ENCODE data around the gene COLEC11. TPM values are rescaled to one million over a fixed set of nuclear protein-coding genes. Genes with fewer than 3 reads are reported as not detected.

COLEC11 gene
- total and polyA plus RNA-seq, 10 of the 15 experiments (the other 5 are each of a cell fraction or from before 2014, with no cell fraction given), result 0.08 to 0.74 (median 0.14) TPM; not detected in 4

DNA sequence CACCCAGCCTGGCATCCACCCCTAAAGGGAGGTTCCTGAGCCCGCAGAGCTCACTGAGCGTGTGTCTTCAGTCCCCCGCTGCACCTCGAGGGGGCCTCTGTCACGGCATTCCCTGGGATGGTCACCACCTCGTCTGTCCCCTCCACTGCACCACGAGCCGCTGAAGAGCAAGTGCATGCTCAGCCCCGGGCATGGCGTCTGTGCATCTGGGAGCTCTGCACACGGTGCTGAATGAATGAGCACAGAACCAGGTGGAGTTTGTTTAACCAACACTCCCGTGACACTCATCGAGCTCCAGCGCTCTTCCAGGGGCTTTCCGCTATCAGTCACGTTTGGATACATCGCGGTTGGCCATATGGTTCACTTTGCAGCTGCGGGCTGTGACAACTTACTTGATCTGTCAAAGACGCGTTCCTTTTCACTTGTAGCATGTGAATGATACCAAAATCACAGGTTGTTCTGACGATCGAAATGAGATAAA lies 72.3 kb downstream of the COLEC11 start:
- no TSS peak for BruUV-seq (replicated peaks)
- no peaks in the 10 kb centered on the region for H3K9me3 ChIP-seq (replicated peaks; ENCODE audit: control insufficient read depth, insufficient read depth, low read length)
- ATAC-seq (peak; percentile 56), DNase-seq (ENCODE audit: low read depth, low spot score) (peak; percentile 33), FAIRE-seq (no peak)
- H3K9ac ChIP-seq (ENCODE audit: control insufficient read depth, insufficient read depth, low read length), result no peak overlapping the region
- in situ Hi-C loops (cut with MboI), result no loop called here
- H3K4me2 ChIP-seq (ENCODE audit: control insufficient read depth, insufficient read depth), result no peak overlapping the region
- ChIA-PET POLR2A (no interaction called here), CTCF (interaction anchor here (1.3 kb wide), 1 partner anchor 15 kb away, joined by 3 read pairs; no protein-coding TSS in a partner anchor), SMC1A (ENCODE audit: uncharacterized antibody, unreplicated experiment) (interaction anchor here (1.5 kb wide), 1 partner anchor 15 kb away, joined by 5 read pairs; no protein-coding TSS in a partner anchor), RAD21 (ENCODE audit: unreplicated experiment) (no interaction called here)
- H3K27ac ChIP-seq (ENCODE audit: control insufficient read depth, insufficient read depth), result no peak overlapping the region
- no peak overlapping the region for H3K4me3 ChIP-seq
- H4K20me1 ChIP-seq (ENCODE audit: control insufficient read depth, insufficient read depth), result no peaks in the 10 kb centered on the region
- peaks cover 1% of the 10 kb centered on the region for H3K4me1 ChIP-seq (ENCODE audit: control insufficient read depth, insufficient read depth, low read length)
- whole genome bisulfite sequencing (ENCODE audit: insufficient coverage, insufficient replicate concordance, low lambda C conversion rate, missing lambda C conversion rate), result 23% methylated on average over 23 of the region's 23 CpGs
- H2AFZ ChIP-seq (ENCODE audit: control insufficient read depth, low read depth, low read length), result no peak overlapping the region
- H3K27me3 ChIP-seq (replicated peaks in 1 of 2; ENCODE audit: control insufficient read depth in 2 of 2, insufficient read depth in 2 of 2, low read length in 1 of 2), result no peaks in the 10 kb centered on the region
- intact Hi-C loops (cut with micrococcal nuclease; ENCODE audit: unreplicated experiment), result no loop called here
- H3K36me3 ChIP-seq (ENCODE audit: control insufficient read depth in 2 of 2, insufficient read depth in 2 of 2, low read length in 1 of 2), result no peaks in the 10 kb centered on the region
- TF ChIP-seq PAX5 (IDR thresholded peaks at IDR 0.05; ENCODE audit: borderline replicate concordance, low read depth, low read length), result peak; percentile 28; the same call in 1 of the 2 replicates
- TF ChIP-seq JUNB (IDR thresholded peaks at IDR 0.05), result peak; percentile 11; the same call in 1 of the 2 replicates
- no peak for TF ChIP-seq NR2F1 (conservative IDR thresholded peaks at IDR 0.05)
- peak; percentile 44; the same call in 1 of the 2 replicates for TF ChIP-seq BCL11A (IDR thresholded peaks at IDR 0.05; ENCODE audit: low read depth, low read length)
- no peak for TF ChIP-seq MTA2 (IDR thresholded peaks at IDR 0.05; ENCODE audit: low read depth)
- peak; percentile 69 for TF ChIP-seq RUNX3 (IDR thresholded peaks at IDR 0.05; ENCODE audit: low read length)
- peak; percentile 70 for TF ChIP-seq TCF3 (IDR thresholded peaks at IDR 0.05; ENCODE audit: borderline replicate concordance, insufficient read depth, low read depth, low read length)
- TF ChIP-seq TCF12 (IDR thresholded peaks at IDR 0.05; ENCODE audit: low read depth, low read length), result peak; percentile 84; the same call in 1 of the 2 replicates
- peak; percentile 41; the same call in 1 of the 2 replicates for TF ChIP-seq EED (IDR thresholded peaks at IDR 0.05; ENCODE audit: low read depth)
- no peaks in the 10 kb centered on the region for H3K79me2 ChIP-seq (ENCODE audit: control insufficient read depth, insufficient read depth, low read length)

DNA sequence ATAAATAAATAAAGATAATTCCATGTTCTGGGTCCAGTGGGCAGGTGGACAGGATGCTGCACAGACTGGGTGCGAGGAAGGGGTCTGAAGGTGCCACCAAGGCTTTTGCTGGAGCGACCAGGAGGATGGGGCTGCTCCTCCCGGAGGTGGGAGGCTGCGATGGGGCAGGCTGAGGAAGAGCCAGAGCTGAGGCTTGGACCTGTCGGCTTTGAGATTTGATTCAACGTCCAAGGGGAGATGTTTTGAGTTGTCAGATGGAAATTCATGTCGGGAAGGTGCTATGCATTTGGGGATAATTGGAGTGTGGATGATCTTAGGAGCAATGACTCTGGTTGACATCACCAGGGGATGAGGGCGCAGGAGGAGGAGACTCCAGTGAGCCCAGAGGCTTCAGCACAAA lies 74.7 kb downstream of the COLEC11 start:
- H3K27me3 ChIP-seq (replicated peaks in 1 of 2; ENCODE audit: control insufficient read depth in 2 of 2, insufficient read depth in 2 of 2, low read length in 1 of 2), result peaks cover 0 to 3% of the 10 kb centered on the region in 2 experiments; a peak in 1 of 4 replicates
- H3K36me3 ChIP-seq (ENCODE audit: control insufficient read depth in 2 of 2, insufficient read depth in 2 of 2, low read length in 1 of 2), result no peaks in the 10 kb centered on the region
- no peak overlapping the region for H3K4me2 ChIP-seq (ENCODE audit: control insufficient read depth, insufficient read depth)
- TF ChIP-seq NFIC (IDR thresholded peaks at IDR 0.05; ENCODE audit: low read depth, low read length) (no peak), RFX5 (IDR thresholded peaks at IDR 0.05; ENCODE audit: low read depth, low read length) (no peak)
- TF ChIP-seq, protein P1, sequence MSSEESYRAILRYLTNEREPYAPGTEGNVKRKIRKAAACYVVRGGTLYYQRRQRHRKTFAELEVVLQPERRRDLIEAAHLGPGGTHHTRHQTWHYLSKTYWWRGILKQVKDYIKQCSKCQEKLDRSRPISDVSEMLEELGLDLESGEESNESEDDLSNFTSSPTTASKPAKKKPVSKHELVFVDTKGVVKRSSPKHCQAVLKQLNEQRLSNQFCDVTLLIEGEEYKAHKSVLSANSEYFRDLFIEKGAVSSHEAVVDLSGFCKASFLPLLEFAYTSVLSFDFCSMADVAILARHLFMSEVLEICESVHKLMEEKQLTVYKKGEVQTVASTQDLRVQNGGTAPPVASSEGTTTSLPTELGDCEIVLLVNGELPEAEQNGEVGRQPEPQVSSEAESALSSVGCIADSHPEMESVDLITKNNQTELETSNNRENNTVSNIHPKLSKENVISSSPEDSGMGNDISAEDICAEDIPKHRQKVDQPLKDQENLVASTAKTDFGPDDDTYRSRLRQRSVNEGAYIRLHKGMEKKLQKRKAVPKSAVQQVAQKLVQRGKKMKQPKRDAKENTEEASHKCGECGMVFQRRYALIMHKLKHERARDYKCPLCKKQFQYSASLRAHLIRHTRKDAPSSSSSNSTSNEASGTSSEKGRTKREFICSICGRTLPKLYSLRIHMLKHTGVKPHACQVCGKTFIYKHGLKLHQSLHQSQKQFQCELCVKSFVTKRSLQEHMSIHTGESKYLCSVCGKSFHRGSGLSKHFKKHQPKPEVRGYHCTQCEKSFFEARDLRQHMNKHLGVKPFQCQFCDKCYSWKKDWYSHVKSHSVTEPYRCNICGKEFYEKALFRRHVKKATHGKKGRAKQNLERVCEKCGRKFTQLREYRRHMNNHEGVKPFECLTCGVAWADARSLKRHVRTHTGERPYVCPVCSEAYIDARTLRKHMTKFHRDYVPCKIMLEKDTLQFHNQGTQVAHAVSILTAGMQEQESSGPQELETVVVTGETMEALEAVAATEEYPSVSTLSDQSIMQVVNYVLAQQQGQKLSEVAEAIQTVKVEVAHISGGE (CRISPR knock-in tag; IDR thresholded peaks at IDR 0.05), result no peak
- TF ChIP-seq, protein P2, sequence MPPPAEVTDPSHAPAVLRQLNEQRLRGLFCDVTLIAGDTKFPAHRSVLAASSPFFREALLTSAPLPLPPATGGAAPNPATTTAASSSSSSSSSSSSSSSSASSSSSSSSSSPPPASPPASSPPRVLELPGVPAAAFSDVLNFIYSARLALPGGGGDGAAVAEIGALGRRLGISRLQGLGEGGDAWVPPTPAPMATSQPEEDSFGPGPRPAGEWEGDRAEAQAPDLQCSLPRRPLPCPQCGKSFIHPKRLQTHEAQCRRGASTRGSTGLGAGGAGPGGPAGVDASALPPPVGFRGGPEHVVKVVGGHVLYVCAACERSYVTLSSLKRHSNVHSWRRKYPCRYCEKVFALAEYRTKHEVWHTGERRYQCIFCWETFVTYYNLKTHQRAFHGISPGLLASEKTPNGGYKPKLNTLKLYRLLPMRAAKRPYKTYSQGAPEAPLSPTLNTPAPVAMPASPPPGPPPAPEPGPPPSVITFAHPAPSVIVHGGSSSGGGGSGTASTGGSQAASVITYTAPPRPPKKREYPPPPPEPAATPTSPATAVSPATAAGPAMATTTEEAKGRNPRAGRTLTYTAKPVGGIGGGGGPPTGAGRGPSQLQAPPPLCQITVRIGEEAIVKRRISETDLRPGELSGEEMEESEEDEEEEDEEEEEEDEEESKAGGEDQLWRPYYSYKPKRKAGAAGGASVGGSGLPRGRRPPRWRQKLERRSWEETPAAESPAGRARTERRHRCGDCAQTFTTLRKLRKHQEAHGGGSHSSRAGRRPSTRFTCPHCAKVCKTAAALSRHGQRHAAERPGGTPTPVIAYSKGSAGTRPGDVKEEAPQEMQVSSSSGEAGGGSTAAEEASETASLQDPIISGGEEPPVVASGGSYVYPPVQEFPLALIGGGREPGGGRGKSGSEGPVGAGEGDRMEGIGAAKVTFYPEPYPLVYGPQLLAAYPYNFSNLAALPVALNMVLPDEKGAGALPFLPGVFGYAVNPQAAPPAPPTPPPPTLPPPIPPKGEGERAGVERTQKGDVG (CRISPR knock-in tag; IDR thresholded peaks at IDR 0.05), result no peak
- ChIA-PET CTCF (no interaction called here), SMC1A (ENCODE audit: uncharacterized antibody, unreplicated experiment) (no interaction called here), RAD21 (ENCODE audit: unreplicated experiment) (no interaction called here), POLR2A (no interaction called here)
- H2AFZ ChIP-seq (ENCODE audit: control insufficient read depth, low read depth, low read length), result no peak overlapping the region
- H3K4me1 ChIP-seq (ENCODE audit: control insufficient read depth, insufficient read depth, low read length), result no peaks in the 10 kb centered on the region
- intact Hi-C loops (cut with micrococcal nuclease; ENCODE audit: unreplicated experiment), result no loop called here
- H3K27ac ChIP-seq (ENCODE audit: control insufficient read depth, insufficient read depth), result no peak overlapping the region
- no peaks in the 10 kb centered on the region for H4K20me1 ChIP-seq (ENCODE audit: control insufficient read depth, insufficient read depth)
- H3K9me3 ChIP-seq (replicated peaks; ENCODE audit: control insufficient read depth, insufficient read depth, low read length), result no peaks in the 10 kb centered on the region
- H3K79me2 ChIP-seq (ENCODE audit: control insufficient read depth, insufficient read depth, low read length), result no peaks in the 10 kb centered on the region
- FAIRE-seq (no peak), ATAC-seq (no peak), DNase-seq (ENCODE audit: low read depth, low spot score) (no peak)
- no peak overlapping the region for H3K4me3 ChIP-seq
- 59% methylated on average over 8 of the region's 8 CpGs for WGBS (ENCODE audit: insufficient coverage, insufficient replicate concordance, low lambda C conversion rate, missing lambda C conversion rate)
- no peak overlapping the region for H3K9ac ChIP-seq (ENCODE audit: control insufficient read depth, insufficient read depth, low read length)
- in situ Hi-C loops (cut with MboI), result no loop called here
- no TSS peak for BruUV-seq (replicated peaks)

All from GM12878 (cell line).